Neural crest cell (in vitro differentiated cells): Measurements from ENCODE around the gene UPF3B. TPM values are rescaled to one million over a fixed set of nuclear protein-coding genes. Genes with fewer than 3 reads are reported as not detected.
"Not testable (repeated sequence)": the region's sequence is repeated elsewhere in the genome, so short reads cannot be mapped to it uniquely, and the experiment has no call there.

Experiments used
- DNase-seq: peaks from one replicate; pipeline ENCODE4 v3.0.0; 2021; ENCODE audit warnings: low read depth, mixed read lengths, low spot score
- H3K27ac Mint-ChIP-seq: one replicate; pipeline ENCODE4 v1.8.0; 2021; ENCODE audit warnings: mild to moderate bottlenecking, mixed read lengths; ENCODE audit not compliant: unreplicated experiment
- H3K27me3 Mint-ChIP-seq: 2 replicates; pipeline ENCODE4 v1.8.0; 2021; ENCODE audit warnings: low read depth, mild to moderate bottlenecking, mixed read lengths
- H3K36me3 Mint-ChIP-seq: 2 replicates; pipeline ENCODE4 v1.8.0; 2021; ENCODE audit warnings: low read depth, mild to moderate bottlenecking, mixed read lengths
- H3K4me1 Mint-ChIP-seq: 2 replicates; pipeline ENCODE4 v1.8.0; 2021; ENCODE audit warnings: mixed read lengths
- H3K4me3 Mint-ChIP-seq: one replicate; pipeline ENCODE4 v1.8.0; 2021; ENCODE audit warnings: mild to moderate bottlenecking, mixed read lengths
- H3K9me3 Mint-ChIP-seq: 2 replicates; pipeline ENCODE4 v1.8.0; 2021; ENCODE audit warnings: mixed read lengths
- long read RNA-seq: library from polyadenylated mRNA; unstranded; transcript quantifications from one replicate; pipeline ENCODE4 v2.0.0, GENCODE V29; 2020
- total RNA-seq: library from RNA; stranded (reverse); gene quantifications from 2 replicates; pipeline ENCODE4 v1.2.1, GENCODE V29; 2021
- TF ChIP-seq, protein P1 (sequence below): fragments of 200-600 bp; sonication (generic); conservative IDR thresholded peaks from 2 replicates; pipeline ENCODE4 v1.5.0; 2021; ENCODE audit warnings: antibody characterized with exemption, mild to moderate bottlenecking

UPF3B gene, protein sequence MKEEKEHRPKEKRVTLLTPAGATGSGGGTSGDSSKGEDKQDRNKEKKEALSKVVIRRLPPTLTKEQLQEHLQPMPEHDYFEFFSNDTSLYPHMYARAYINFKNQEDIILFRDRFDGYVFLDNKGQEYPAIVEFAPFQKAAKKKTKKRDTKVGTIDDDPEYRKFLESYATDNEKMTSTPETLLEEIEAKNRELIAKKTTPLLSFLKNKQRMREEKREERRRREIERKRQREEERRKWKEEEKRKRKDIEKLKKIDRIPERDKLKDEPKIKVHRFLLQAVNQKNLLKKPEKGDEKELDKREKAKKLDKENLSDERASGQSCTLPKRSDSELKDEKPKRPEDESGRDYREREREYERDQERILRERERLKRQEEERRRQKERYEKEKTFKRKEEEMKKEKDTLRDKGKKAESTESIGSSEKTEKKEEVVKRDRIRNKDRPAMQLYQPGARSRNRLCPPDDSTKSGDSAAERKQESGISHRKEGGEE
- 20.1 and 22.5 TPM in 2 replicates for total RNA-seq
- long read RNA-seq, partial matches to known transcripts = 8 of 11 reads
- long read RNA-seq, other reads (novel, unspliced or antisense) = 3 of 11 reads

GRCh38 chrX:119852382-119853353, at the start of gene UPF3B:
TSS of gene UPF3B (minus strand) at chrX:119852963. CDS start at chrX:119852928, 35 bp downstream.
- Mint-ChIP-seq H3K27me3 (no peaks in the 10 kb centered on the region), H3K4me1 (peaks cover 14% of the 10 kb centered on the region), H3K4me3 (peak within 1 kb of the TSS; percentile 99), H3K36me3 (peaks cover 14% of the 10 kb centered on the region), H3K27ac (peak within 1 kb of the TSS; percentile 99), H3K9me3 (no peaks in the 10 kb centered on the region)
- peak; percentile 79 for DNase-seq
- TF ChIP-seq, protein P1, sequence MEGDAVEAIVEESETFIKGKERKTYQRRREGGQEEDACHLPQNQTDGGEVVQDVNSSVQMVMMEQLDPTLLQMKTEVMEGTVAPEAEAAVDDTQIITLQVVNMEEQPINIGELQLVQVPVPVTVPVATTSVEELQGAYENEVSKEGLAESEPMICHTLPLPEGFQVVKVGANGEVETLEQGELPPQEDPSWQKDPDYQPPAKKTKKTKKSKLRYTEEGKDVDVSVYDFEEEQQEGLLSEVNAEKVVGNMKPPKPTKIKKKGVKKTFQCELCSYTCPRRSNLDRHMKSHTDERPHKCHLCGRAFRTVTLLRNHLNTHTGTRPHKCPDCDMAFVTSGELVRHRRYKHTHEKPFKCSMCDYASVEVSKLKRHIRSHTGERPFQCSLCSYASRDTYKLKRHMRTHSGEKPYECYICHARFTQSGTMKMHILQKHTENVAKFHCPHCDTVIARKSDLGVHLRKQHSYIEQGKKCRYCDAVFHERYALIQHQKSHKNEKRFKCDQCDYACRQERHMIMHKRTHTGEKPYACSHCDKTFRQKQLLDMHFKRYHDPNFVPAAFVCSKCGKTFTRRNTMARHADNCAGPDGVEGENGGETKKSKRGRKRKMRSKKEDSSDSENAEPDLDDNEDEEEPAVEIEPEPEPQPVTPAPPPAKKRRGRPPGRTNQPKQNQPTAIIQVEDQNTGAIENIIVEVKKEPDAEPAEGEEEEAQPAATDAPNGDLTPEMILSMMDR = no peak

DNA sequence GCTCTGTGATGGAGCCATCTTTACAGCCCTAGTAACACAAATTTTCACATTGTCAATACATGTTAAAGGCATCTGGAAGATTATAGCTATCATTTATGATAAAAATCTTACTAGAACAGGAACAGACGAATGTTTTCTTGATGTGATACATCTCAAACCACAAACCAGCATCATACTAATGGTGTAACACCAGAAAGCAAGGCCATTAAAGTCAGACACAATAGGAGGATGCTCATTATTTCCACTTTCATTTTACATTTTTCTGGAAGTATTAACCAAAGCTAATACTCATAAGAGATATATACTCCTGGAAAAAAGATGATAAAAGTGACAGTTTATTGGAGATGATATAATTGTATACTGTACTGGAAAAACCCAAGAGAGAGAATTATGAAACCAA, 48.2 kb upstream of the UPF3B start:
- no peaks in the 10 kb centered on the region for H3K4me1 Mint-ChIP-seq
- peaks cover 2% of the 10 kb centered on the region for H3K9me3 Mint-ChIP-seq

GRCh38 chrX:119899125-119899524, 46.4 kb upstream of the UPF3B start:
- no peaks in the 10 kb centered on the region for H3K27me3 Mint-ChIP-seq
- peak overlapping the region; percentile 27 for H3K27ac Mint-ChIP-seq
- H3K36me3 Mint-ChIP-seq = no peaks in the 10 kb centered on the region
- no peak overlapping the region for H3K4me3 Mint-ChIP-seq
- TF ChIP-seq, protein P1 = no peak
- DNase-seq = no peak
- no peaks in the 10 kb centered on the region for H3K9me3 Mint-ChIP-seq
- no peaks in the 10 kb centered on the region for H3K4me1 Mint-ChIP-seq

More for the DNA sequence above, 48.2 kb upstream of the UPF3B start:
- no peak for DNase-seq
- TF ChIP-seq, protein P1 = no peak
- no peak overlapping the region for H3K27ac Mint-ChIP-seq
- H3K4me3 Mint-ChIP-seq = no peak overlapping the region
- no peaks in the 10 kb centered on the region for H3K27me3 Mint-ChIP-seq
- peaks cover 2% of the 10 kb centered on the region for H3K36me3 Mint-ChIP-seq

DNA sequence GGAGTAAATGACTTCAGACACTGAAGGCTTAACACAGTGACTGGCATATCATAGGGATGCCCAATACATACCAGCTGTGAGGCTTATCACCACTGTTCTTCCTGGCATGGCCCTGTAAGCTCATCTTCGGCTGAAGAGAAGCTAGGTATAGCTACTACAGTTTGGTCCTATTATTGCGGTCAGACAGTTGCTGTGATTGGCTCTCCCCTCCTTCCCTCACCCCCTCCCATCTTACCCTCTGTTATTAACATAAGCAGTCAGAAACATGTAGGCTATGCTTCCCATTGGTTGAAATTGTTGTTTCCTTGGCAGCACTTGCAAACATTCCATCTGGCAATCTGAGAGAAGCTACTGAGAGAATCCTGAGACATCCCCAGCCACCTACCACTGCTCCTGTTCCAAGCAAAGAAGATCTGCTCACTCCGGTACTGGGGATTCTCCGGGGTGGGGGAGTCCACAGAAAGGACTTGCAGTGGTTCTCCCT, 43.1 kb upstream of the UPF3B start, which contains the start of gene AKAP14:
TSS of gene AKAP14 (plus strand) at position 51 of the 484 bp plus-strand sequence. CDS start 7,331 bp downstream, outside the sequence.
- Mint-ChIP-seq H3K27me3 (no peaks in the 10 kb centered on the region), H3K9me3 (no peaks in the 10 kb centered on the region), H3K27ac (no peak within 1 kb of the TSS), H3K4me1 (no peaks in the 10 kb centered on the region), H3K4me3 (no peak within 1 kb of the TSS), H3K36me3 (no peaks in the 10 kb centered on the region)
- TF ChIP-seq, protein P1 = no peak
- DNase-seq = no peak

- DNase-seq, H3K9me3 Mint-ChIP-seq, H3K27me3 Mint-ChIP-seq, H3K4me1 Mint-ChIP-seq, H3K27ac Mint-ChIP-seq, H3K4me3 Mint-ChIP-seq, H3K36me3 Mint-ChIP-seq: not testable (repeated sequence)
Observed at GRCh38 chrX:119891961-119892692, 39.4 kb upstream of the UPF3B start.

GRCh38 chrX:119890626-119891025, 37.9 kb upstream of the UPF3B start:
- H3K27me3 Mint-ChIP-seq, H3K9me3 Mint-ChIP-seq, DNase-seq: not testable (repeated sequence)

More at GRCh38 chrX:119890626-119891025, 37.9 kb upstream of the UPF3B start:
- H3K27ac Mint-ChIP-seq, H3K4me3 Mint-ChIP-seq, H3K4me1 Mint-ChIP-seq, H3K36me3 Mint-ChIP-seq: not testable (repeated sequence)
